HepG2 (cell line): ENCODE data around the gene NXPH4. TPM values are rescaled to one million over a fixed set of nuclear protein-coding genes. Genes with fewer than 3 reads are reported as not detected.

Experiments
- ATF7-NPFF ChIP-seq: sonication (generic); formaldehyde crosslinking; IDR thresholded peaks from 2 replicates; pipeline ENCODE4 v1.8.1; 2023; ENCODE audit warnings: mild to moderate bottlenecking, low read depth, missing genetic modification reagents, moderate library complexity
- BHLHE40 ChIP-seq: IDR thresholded peaks from 2 replicates; pipeline ENCODE4 v1.6.1; 2011; ENCODE audit warnings: low read length, improper control_type of control experiment
- CENPBD1 ChIP-seq: sonication (generic); formaldehyde crosslinking; IDR thresholded peaks from 2 replicates; pipeline ENCODE4 v1.8.0; 2022; ENCODE audit warnings: missing genetic modification reagents, low read depth, mild to moderate bottlenecking, borderline replicate concordance
- ZNF468 ChIP-seq: sonication (generic); formaldehyde crosslinking; IDR thresholded peaks from 2 replicates; pipeline ENCODE4 v1.8.0; 2022; ENCODE audit warnings: mild to moderate bottlenecking, moderate library complexity, missing genetic modification reagents
- ZSCAN29 ChIP-seq: sonication (generic); formaldehyde crosslinking; conservative IDR thresholded peaks from 2 replicates; pipeline ENCODE4 v1.4.0; 2020; ENCODE audit warnings: mild to moderate bottlenecking, missing genetic modification reagents
- polyA plus RNA-seq, 8 experiments: library from polyadenylated mRNA; depleted of rRNA in 3 of 8; stranded (reverse) in 7 of 8; unstranded in 1 of 8; fragments of >200 nt; fragmentation: Illumina TruSeq in 4 of 8; extraction: Trizol in 4 of 8; gene quantifications; 2 replicates each; pipeline versions ENCODE4 v1.2.1 to v1.2.3, GENCODE V29; 2011 to 2016; ENCODE audit warnings: low read depth in 4 of 8, missing spikeins in 1 of 8, mixed read lengths in 1 of 8; ENCODE audit not compliant: insufficient read depth in 1 of 8
- total RNA-seq, 5 experiments: library from RNA; depleted of rRNA; stranded (reverse); fragments of >200 nt; fragmentation: Illumina TruSeq; extraction: Trizol; gene quantifications; 2 replicates each; pipeline ENCODE4 v1.2.3, GENCODE V29; 2016; ENCODE audit warnings: low read depth in 1 of 5
- TF ChIP-seq, protein P1 (sequence below): sonication (generic); formaldehyde crosslinking; IDR thresholded peaks from 2 replicates; pipeline ENCODE4 v1.5.1; 2020; ENCODE audit warnings: mild to moderate bottlenecking, missing genetic modification reagents, moderate library complexity

The NXPH4 gene
- total and polyA plus RNA-seq, 2 of the 13 experiments (the other 11 are each of a cell fraction or from before 2014, with no cell fraction given): 0.13 TPM; not detected in 1

DNA sequence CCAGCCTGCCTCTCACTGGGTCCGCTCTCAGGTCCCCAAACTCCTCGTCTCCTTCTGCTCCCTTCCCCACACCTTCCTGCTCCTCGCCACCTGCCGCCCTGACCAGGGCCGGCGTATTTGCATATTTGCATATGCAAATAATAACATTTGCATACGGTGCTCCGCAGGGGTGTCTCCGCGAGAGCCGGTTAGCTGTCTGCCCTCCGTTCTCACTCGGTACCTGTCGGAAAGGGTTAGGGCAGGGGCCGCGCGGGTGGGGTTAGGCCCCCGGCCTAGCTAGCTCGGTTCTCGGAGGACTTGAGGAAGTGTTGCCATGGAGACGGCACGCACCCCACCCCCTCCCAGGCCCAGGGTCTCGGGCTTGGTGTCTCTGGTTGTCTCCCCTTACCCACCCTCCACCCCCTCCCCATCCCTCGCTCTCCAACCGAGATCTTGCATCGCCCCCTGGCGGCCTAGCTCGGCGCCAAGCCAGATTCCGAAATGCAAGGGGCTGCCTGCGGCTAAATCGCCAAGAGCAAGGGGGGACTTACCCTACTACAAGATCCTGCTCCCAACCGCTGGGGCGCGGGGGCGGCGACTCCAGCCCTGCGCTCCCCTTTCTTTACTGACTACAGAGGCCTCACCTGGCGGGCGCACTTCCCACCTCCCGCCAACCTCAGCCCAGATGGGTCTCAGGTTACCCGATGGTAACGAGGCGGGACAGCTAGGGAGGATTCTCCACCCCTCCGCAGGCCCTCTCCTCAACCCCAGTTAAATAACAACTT, 26.3 kb downstream of the NXPH4 start (continued):
- TF ChIP-seq, protein P1, sequence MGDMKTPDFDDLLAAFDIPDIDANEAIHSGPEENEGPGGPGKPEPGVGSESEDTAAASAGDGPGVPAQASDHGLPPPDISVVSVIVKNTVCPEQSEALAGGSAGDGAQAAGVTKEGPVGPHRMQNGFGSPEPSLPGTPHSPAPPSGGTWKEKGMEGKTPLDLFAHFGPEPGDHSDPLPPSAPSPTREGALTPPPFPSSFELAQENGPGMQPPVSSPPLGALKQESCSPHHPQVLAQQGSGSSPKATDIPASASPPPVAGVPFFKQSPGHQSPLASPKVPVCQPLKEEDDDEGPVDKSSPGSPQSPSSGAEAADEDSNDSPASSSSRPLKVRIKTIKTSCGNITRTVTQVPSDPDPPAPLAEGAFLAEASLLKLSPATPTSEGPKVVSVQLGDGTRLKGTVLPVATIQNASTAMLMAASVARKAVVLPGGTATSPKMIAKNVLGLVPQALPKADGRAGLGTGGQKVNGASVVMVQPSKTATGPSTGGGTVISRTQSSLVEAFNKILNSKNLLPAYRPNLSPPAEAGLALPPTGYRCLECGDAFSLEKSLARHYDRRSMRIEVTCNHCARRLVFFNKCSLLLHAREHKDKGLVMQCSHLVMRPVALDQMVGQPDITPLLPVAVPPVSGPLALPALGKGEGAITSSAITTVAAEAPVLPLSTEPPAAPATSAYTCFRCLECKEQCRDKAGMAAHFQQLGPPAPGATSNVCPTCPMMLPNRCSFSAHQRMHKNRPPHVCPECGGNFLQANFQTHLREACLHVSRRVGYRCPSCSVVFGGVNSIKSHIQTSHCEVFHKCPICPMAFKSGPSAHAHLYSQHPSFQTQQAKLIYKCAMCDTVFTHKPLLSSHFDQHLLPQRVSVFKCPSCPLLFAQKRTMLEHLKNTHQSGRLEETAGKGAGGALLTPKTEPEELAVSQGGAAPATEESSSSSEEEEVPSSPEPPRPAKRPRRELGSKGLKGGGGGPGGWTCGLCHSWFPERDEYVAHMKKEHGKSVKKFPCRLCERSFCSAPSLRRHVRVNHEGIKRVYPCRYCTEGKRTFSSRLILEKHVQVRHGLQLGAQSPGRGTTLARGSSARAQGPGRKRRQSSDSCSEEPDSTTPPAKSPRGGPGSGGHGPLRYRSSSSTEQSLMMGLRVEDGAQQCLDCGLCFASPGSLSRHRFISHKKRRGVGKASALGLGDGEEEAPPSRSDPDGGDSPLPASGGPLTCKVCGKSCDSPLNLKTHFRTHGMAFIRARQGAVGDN (CRISPR knock-in tag): 0 out of 2 replicates have a peak, but pooled peaks have one; percentile 5
- TF ChIP-seq ATF7-NPFF (CRISPR knock-in tag) (no peak), CENPBD1 (CRISPR knock-in tag) (no peak), BHLHE40 (no peak), ZSCAN29 (CRISPR knock-in tag) (no peak), ZNF468 (CRISPR knock-in tag) (no peak)
